Calu3 (cell line): ENCODE measurements around the gene SBF2. TPM values are rescaled to one million over a fixed set of nuclear protein-coding genes. Genes with fewer than 3 reads are reported as not detected.
"Not testable (repeated sequence)": the region's sequence is repeated elsewhere in the genome, so short reads cannot be mapped to it uniquely, and the experiment has no call there.

Experiments
- BruUV-seq: library from RNA; stranded (reverse); fragments of 400-500 nt; replicated peaks from 2 replicates; lab custom pipeline; 2021; lab: Mats Ljungman, UMichigan
- CTCF ChIA-PET: fragments of 300-600 bp; sonication (Branson Sonifier 250); formaldehyde crosslinking; loops from one replicate; lab custom pipeline; 2022; ENCODE audit warnings: antibody characterized with exemption; lab: Charles Lee
- DNase-seq: peaks from one replicate; pipeline ENCODE4 v3.0.0; 2022
- H3K27ac Mint-ChIP-seq: one replicate; pipeline ENCODE4 v1.8.0; 2022; ENCODE audit warnings: mixed read lengths; ENCODE audit not compliant: unreplicated experiment
- H3K27me3 Mint-ChIP-seq: one replicate; pipeline ENCODE4 v1.8.0; 2022; ENCODE audit warnings: mixed read lengths; ENCODE audit not compliant: unreplicated experiment
- H3K36me3 Mint-ChIP-seq: one replicate; pipeline ENCODE4 v1.8.0; 2022; ENCODE audit warnings: mild to moderate bottlenecking, moderate library complexity, mixed read lengths; ENCODE audit not compliant: insufficient read depth, unreplicated experiment
- H3K4me1 Mint-ChIP-seq: one replicate; pipeline ENCODE4 v1.8.0; 2022; ENCODE audit warnings: mild to moderate bottlenecking, low read depth, mixed read lengths; ENCODE audit not compliant: unreplicated experiment
- H3K4me3 Mint-ChIP-seq: one replicate; pipeline ENCODE4 v1.8.0; 2022; ENCODE audit warnings: mild to moderate bottlenecking, low read depth, moderate library complexity, mixed read lengths; ENCODE audit not compliant: unreplicated experiment
- H3K9me3 Mint-ChIP-seq: one replicate; pipeline ENCODE4 v1.8.0; 2022; ENCODE audit warnings: low read depth, mixed read lengths; ENCODE audit not compliant: unreplicated experiment
- CTCF ChIP-seq: fragments of 200-600 bp; IDR thresholded peaks from one replicate; pipeline ENCODE4 v1.8.0; 2022; ENCODE audit warnings: antibody characterized with exemption; ENCODE audit not compliant: unreplicated experiment
- intact Hi-C: fragments of 100-400 bp; cut with micrococcal nuclease; formaldehyde crosslinking; loops from one replicate; pipeline ENCODE4 v1.10.0; 2022; ENCODE audit not compliant: unreplicated experiment
- total RNA-seq: library from RNA; stranded (reverse); gene quantifications from 2 replicates; pipeline ENCODE4 v1.2.3, GENCODE V29; 2022

SBF2 gene
- total RNA-seq, 1 experiment from 2014 or later: 39.0 TPM

- Mint-ChIP-seq H3K4me1 (peaks cover 13% of the 10 kb centered on the region), H3K27me3 (no peaks in the 10 kb centered on the region), H3K4me3 (no peak overlapping the region), H3K36me3 (no peaks in the 10 kb centered on the region), H3K27ac (no peak overlapping the region), H3K9me3 (no peaks in the 10 kb centered on the region)
- no peak for DNase-seq
- TF ChIP-seq CTCF: no peak
- intact Hi-C loops: no loop called here
- no TSS peak for BruUV-seq
- CTCF ChIA-PET: no interaction called here
These were observed 346.7 kb downstream of the SBF2 start for GRCh38 chr11:9947231-9947864.

GRCh38 chr11:9945680-9946079 is 348.3 kb downstream of the SBF2 start:
- intact Hi-C loops, BruUV-seq, H3K36me3 Mint-ChIP-seq, H3K27me3 Mint-ChIP-seq, H3K27ac Mint-ChIP-seq, DNase-seq, CTCF ChIA-PET, H3K9me3 Mint-ChIP-seq, H3K4me3 Mint-ChIP-seq: not testable (repeated sequence)
- H3K4me1 Mint-ChIP-seq: peaks cover 13% of the 10 kb centered on the region

GRCh38 chr11:9943386-9944110 is 350.5 kb downstream of the SBF2 start:
- CTCF ChIA-PET: no interaction called here

GRCh38 chr11:9941991-9942390 is 352.0 kb downstream of the SBF2 start:
- Mint-ChIP-seq H3K27me3 (no peaks in the 10 kb centered on the region), H3K27ac (no peak overlapping the region), H3K4me3 (no peak overlapping the region), H3K4me1 (peaks cover 13% of the 10 kb centered on the region), H3K36me3 (no peaks in the 10 kb centered on the region), H3K9me3 (no peaks in the 10 kb centered on the region)
- TF ChIP-seq CTCF: no peak
- DNase-seq: no peak
- intact Hi-C loops: no loop called here
- no TSS peak for BruUV-seq
- CTCF ChIA-PET: no interaction called here

More at GRCh38 chr11:9943386-9944110, 350.5 kb downstream of the SBF2 start:
- TF ChIP-seq CTCF: no peak
- H3K9me3 Mint-ChIP-seq: no peaks in the 10 kb centered on the region
- no peak overlapping the region for H3K4me3 Mint-ChIP-seq
- no peaks in the 10 kb centered on the region for H3K27me3 Mint-ChIP-seq
- DNase-seq: no peak
- H3K4me1 Mint-ChIP-seq: peaks cover 13% of the 10 kb centered on the region
- BruUV-seq: no TSS peak
- H3K36me3 Mint-ChIP-seq: no peaks in the 10 kb centered on the region
- H3K27ac Mint-ChIP-seq: no peak overlapping the region
- intact Hi-C loops: no loop called here

- BruUV-seq, H3K4me3 Mint-ChIP-seq, H3K9me3 Mint-ChIP-seq, CTCF ChIA-PET, DNase-seq, H3K36me3 Mint-ChIP-seq, intact Hi-C loops, H3K27me3 Mint-ChIP-seq, H3K27ac Mint-ChIP-seq: not testable (repeated sequence)
- peaks cover 13% of the 10 kb centered on the region for H3K4me1 Mint-ChIP-seq
These were observed 354.9 kb downstream of the SBF2 start for GRCh38 chr11:9939150-9939549.
